RCC 7860 (cell line): Measurements from ENCODE around the gene EXOC4.

Experiments
- DNase-seq: peaks from one replicate; pipeline ENCODE4 v3.0.0-alpha.2; 2015; ENCODE audit warnings: low spot score
- FAIRE-seq: peaks from 2 replicates; lab custom pipeline; 2012; peaks lifted over from hg19 to GRCh38; lab: Jason Lieb, UNC

EXOC4 gene

DNA sequence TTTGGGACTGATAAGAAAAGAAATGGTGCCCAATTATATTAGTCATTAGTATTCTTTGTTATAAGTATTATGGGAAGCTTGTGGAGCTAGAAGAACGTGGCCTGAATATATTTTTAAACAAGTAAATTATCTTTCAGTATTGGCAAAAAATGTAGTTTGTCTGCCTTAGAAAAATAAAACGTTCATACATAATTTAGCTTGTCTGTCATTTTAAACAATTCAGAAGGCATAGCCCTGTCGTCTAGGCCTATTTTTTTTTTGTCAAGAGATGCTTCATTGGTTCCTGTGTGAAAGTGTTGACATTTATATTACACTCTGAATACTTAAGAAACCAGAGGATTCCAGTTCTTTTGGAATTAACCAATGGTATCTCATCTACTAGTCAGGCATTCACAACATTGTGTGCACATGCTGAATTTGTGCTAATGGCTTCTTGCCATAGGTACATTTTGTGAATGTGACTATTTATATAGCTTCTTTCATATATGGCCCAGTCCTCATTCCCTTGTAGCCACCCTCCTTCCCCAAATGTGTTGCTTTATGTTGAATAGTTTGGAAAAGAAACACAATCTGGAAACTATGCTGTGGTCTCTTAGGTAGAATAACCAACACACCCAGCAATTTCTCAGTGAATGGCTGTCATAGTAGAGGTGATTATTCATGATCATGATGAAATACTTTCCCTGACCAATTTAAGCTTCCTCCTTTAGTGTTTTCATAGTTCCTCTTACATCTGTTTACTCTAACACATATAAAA lies 435.8 kb downstream of the EXOC4 start:
- DNase-seq, result no peak

GRCh38 chr7:133690740-133691139 lies 437.9 kb downstream of the EXOC4 start:
- DNase-seq (no peak), FAIRE-seq (no peak)

More for the DNA sequence above, 435.8 kb downstream of the EXOC4 start:
- no peak for FAIRE-seq

DNA sequence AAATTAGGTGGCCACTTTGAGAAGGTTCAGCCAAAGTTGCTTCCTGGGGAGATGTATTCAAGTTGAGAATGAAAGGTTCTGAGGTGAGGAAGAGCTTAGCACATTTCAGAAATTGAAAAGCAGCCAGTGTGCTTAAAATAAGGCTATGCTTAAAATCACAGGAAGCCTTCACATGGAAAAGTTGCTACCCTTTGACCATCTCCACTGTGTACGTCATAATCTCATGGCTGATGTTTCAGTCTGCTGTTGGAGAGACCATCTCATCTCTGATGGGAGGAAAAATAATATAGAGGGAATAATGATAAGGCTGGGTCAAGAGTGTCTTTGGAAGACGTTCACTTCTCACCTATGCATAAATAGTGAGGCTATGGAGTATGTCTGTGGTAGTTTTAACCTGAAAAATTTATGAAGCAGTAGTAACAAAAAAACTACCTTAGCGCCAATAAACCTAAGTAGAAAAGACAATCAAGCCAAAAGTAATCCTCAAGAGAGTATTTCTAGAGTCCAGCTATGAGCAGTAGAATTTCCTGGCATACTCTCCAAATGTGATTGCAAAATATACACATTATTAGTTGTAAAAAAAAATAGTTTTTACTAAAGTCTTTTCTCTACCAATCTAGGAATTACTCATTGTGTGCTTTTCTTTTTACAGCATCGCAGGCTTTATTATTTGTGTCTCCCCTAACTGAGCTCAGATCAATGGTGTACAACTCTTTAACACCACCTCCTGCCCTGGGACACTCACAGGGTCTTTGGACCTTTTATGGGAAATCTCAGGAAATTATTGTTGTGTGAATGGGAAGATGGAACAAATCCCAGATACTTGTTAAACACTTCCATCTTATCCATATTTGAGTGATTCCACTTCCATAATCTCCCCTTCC lies 439.1 kb downstream of the EXOC4 start:
- DNase-seq, result no peak
- no peak for FAIRE-seq

DNA sequence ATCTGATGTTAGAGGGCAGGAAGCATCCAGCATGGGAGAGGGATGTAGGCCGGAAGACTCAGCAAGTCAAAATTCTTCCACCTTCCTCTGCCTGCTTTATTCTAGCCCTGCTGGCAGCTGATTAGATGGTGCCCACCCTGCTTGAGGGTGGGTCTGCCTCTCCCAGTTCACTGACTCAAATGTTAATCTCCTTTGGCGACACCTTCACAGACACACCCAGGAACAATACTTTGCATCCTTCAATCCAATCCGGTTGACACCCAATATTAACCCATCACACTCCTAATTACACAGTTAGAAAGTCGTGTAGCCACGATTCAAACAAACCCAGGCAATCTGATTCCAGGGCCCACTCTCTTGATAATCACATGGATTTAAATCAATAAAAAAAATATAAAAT lies 440.4 kb downstream of the EXOC4 start:
- DNase-seq, result no peak
- FAIRE-seq, result no peak

DNA sequence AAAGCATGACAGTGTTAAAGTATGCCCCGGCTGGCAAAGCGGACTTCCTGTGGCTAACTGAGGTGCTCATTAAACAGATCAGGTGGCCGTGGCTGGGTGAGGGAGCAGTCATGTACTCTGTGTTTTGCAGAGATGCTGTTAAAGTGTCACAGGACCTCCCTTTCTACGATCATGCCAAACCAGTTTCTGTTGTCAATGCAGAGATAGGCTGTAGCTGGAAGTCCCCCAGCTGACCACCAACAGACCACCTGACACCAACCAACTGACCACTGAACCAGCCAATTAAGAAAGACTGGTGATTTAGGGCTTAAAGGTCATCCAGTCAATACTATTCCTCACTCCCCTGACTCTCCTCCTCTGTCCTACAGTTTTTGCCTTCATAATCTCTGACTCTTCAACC lies 443.2 kb downstream of the EXOC4 start:
- DNase-seq (no peak), FAIRE-seq (no peak)

DNA sequence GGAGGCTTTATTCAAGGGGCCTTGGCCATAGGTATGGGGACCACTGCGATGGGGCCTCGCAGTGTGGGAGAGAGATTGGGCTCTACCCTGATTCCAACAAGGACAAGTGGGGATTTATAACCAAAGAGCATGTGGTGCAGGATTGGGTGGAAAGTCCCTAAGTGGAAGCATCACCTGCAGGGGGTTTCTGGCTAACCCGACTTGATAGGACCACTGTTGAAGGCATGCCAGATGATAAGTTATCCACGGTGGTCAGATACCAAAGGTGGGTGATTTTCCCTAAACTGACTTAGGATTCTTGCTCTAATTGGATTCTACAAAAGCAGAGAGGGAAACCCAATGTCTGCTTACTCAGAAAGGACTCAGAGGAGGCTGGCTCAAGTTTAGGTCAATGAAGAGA lies 444.7 kb downstream of the EXOC4 start:
- DNase-seq (no peak), FAIRE-seq (no peak)

- DNase-seq (no peak), FAIRE-seq (no peak)
Measured at GRCh38 chr7:133698127-133698526, 445.2 kb downstream of the EXOC4 start.

DNA sequence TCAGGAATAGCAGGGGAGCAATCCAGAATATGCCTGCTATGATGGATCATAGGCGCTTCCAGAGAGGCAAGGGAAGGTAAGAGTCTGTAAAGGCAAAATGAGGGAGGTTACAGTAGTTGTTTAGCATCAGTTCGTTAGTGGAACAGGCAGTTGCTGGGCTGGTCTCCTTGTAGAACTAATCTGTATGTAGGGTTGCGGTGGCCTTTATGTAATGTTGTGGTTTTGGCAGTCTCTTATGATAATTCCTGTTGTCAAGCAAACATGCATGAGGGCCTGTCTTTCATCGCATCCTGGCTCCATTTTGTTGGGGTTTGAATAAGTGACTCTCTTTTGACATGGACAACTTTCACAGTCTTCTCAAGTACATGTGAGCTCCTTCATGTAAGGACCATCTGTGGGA lies 446.5 kb downstream of the EXOC4 start:
- DNase-seq (no peak), FAIRE-seq (no peak)

- FAIRE-seq (no peak), DNase-seq (no peak)
Measured at GRCh38 chr7:133702078-133702477, 449.2 kb downstream of the EXOC4 start.

DNA sequence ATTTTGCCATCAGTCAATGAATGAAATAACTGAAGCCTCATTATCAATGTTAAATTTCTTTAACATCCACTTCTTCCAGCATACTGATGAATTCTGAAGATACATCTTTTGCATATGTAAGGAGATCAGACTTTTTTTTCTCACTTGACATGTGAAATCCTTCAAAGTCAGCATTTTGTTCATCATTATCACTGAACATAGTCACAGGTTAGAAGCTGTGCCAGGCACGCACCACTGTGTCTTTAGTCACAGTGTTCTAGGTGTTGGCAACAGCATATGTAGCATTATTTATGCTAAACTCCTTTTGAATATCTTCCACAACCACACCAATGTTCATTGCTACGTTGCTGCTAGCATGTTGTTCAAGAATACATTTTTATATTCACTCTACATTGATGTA lies 450.1 kb downstream of the EXOC4 start:
- DNase-seq (no peak), FAIRE-seq (no peak)

GRCh38 chr7:133703547-133703946 lies 450.7 kb downstream of the EXOC4 start:
- DNase-seq (peak; percentile 86), FAIRE-seq (no peak)

- no peak for FAIRE-seq
- no peak for DNase-seq
Measured at GRCh38 chr7:133704453-133704852, 451.6 kb downstream of the EXOC4 start.

- peak; percentile 96 for FAIRE-seq
- peak; percentile 93 for DNase-seq
Measured at GRCh38 chr7:133705596-133705995, 452.7 kb downstream of the EXOC4 start.

DNA sequence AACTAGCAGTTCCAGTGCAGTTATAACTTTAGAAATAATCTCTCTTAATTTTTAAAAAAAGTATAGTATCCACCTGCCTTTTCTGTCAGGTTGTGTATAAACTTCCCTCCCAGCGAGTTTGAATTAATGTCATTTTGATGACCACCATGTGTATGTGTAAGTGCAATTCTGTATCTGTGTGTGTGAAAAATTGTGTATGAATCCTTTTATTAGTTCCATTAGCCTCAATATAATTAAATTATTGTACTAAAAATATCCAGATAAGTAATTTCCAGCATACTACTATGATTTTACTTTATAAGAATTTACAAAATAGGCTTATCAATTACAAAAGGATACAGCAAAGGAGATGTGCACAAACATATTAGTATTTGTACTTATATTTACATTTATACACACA lies 453.1 kb downstream of the EXOC4 start:
- DNase-seq (no peak), FAIRE-seq (no peak)

DNA sequence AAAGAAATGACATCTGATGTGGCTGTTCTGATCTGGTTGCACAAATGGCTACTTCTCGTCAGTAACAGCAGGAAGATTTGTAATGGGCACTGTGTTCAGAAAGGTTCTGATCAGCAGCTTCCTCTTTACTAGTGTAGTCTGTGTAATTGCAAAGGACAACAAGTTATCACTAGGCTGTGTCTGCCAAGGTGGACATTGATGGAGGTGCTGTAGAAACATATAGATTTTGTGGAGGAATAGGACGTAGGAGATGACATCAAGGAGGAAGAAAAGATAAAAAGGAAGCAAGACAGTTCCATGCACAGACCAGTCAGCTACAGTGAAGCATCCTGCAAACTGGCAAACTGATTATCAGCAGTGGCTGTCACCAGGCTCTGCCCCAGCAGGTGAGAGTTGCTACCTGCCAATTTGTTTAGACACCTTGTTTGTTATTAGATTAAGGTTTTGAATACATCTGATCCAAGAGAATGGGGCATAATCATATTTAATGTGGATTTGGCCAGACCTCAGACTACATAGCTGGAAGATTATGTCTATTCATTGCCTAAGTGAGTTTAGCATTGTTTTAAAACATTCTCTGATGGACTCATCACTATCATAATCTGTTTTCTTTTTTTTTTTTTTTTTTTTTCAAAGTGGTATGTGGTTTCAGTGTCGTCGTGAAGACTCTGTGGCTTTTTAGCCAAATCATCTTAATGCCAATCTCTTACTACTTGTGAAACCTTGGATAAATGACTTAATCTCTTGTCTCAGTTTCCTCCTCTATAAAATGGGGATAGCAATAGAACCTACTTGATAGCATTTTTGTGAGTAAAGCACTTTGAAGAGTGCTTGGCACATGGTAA lies 456.4 kb downstream of the EXOC4 start:
- FAIRE-seq, result no peak
- DNase-seq, result no peak

GRCh38 chr7:133712544-133712943 lies 459.7 kb downstream of the EXOC4 start:
- no peak for DNase-seq
- FAIRE-seq, result no peak

DNA sequence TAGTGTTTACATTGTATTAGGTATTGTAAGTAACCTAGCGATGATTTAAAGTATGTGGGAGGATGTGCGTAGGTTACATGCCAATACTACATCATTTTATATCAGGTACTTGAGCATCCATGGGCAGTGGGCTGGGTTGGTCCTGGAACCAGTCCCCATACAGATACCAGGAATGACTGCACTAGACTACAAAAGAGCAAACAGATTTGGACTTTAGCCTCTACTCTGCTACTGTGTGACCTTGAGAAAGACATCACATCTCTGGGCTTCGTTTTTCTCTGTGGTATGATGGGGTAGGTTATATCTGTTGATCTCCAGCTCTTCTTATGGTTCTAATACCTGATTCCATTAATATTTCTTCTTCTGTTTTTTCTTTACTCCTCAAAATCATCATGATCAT lies 461.8 kb downstream of the EXOC4 start:
- DNase-seq (no peak), FAIRE-seq (no peak)

GRCh38 chr7:133718131-133718530 lies 465.3 kb downstream of the EXOC4 start:
- DNase-seq (no peak), FAIRE-seq (no peak)

- DNase-seq (no peak), FAIRE-seq (no peak)
Measured at GRCh38 chr7:133723044-133723443, 470.2 kb downstream of the EXOC4 start.

- FAIRE-seq (peak; percentile 49), DNase-seq (no peak)
Measured at GRCh38 chr7:133724148-133724547, 471.3 kb downstream of the EXOC4 start.

GRCh38 chr7:133724694-133725093 lies 471.8 kb downstream of the EXOC4 start:
- DNase-seq (no peak), FAIRE-seq (no peak)
